GM19238 (cell line): ENCODE measurements around the gene CPS1.

ENCODE experiments used
- DNase-seq: peaks from one replicate; pipeline ENCODE4 v3.0.0; 2011; ENCODE audit warnings: low spot score; ENCODE audit not compliant: insufficient read length

Gene CPS1

GRCh38 chr2:210676067-210676466, 119.7 kb downstream of the CPS1 start:
- DNase-seq: no peak

- no peak for DNase-seq
Measured at GRCh38 chr2:210681491-210681890, 125.1 kb downstream of the CPS1 start.

GRCh38 chr2:210686401-210686800, 130.0 kb downstream of the CPS1 start:
- DNase-seq: no peak

DNA sequence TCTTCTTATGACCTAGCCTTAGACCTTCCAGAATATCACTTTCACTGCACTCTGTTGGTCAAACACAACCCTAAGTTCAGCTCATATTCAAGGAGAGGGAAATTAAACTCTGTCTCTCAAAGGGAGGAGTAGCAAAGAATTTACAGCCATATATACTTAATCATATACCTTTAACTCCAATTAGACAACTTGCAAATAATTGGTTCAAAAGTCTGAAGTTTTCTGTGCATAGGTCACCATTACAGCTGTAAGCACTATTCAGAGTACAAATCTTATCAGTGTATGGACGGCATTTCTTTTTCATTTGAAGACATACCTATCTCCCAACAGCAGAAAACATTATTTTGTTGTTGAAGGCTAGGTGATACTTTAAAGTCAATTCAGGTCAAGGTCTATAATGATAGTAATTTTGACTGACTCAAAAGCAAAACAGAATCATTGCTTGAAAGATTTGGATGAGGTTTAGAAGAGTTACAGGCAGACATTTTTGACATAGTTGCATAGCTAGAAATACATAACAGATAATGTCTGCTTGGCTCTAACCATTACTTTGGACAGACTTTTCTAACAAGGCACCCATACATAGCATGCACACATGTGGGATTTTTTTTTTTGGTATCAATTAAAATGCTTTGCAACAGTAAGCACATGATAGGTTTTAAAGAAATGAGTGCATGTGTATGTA, 131.5 kb downstream of the CPS1 start:
- DNase-seq: no peak

DNA sequence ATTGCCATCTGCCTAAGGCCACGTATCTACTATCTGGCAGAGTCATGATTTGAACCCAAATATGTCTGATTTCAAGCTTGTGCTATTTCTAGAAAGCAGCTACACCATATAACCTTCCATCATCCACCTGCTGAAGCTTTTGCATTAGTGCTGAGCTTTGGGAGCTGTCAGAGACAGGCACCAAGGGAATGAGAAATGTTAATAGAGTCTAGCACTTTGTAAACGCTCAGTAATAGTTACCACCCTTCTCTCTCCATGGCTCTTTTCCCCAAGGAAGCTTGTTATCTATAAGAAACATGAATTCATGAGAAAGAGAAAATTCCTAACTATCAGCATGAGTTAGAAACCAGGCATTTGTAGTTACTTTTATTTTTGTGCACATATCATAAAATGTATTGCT, 151.5 kb downstream of the CPS1 start:
- no peak for DNase-seq

- no peak for DNase-seq
Measured at GRCh38 chr2:210713122-210713521, 156.7 kb downstream of the CPS1 start.

- DNase-seq: no peak
Measured at GRCh38 chr2:210715560-210716082, 159.2 kb downstream of the CPS1 start.

GRCh38 chr2:210718503-210718902, 162.1 kb downstream of the CPS1 start:
- DNase-seq: no peak

GRCh38 chr2:210722092-210722491, 165.7 kb downstream of the CPS1 start:
- DNase-seq: no peak

DNA sequence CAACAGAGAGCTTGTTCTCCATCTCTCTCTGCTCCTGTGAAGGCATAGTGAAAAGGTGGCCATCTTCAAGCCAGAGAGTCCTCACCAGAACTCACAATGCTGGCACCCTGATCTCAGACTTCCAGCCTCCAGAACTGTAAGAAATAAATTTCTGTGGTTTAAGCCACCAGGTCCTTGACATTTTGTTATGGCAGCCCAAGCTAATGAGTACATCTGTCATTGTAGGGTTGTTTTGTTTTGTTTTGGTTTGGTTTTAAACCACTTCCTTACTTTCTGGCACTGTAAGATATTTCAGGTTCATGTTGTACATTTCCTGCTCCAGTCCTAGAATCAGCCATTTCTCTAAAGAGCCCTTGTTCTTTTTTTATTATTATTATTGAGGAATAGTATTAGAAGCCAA, 171.2 kb downstream of the CPS1 start:
- no peak for DNase-seq
